Neuronal stem cell (in vitro differentiated cells): ENCODE data around the gene WWOX.

Experiments used
- DNase-seq: peaks from one replicate; pipeline ENCODE4 v3.0.0-alpha.2; 2013; ENCODE audit warnings: low spot score
- H2AFZ ChIP-seq: one replicate; pipeline ENCODE4 v1.6.1; 2013; ENCODE audit warnings: mild to moderate bottlenecking, low read length, inconsistent platforms
- H2AK5ac ChIP-seq: 2 replicates; pipeline ENCODE4 v1.6.1; 2013; ENCODE audit warnings: low read depth, mild to moderate bottlenecking, inconsistent platforms, low read length, moderate library complexity, mixed read lengths
- H2BK120ac ChIP-seq: 2 replicates; pipeline ENCODE4 v1.6.1; 2013; ENCODE audit warnings: low read depth, mild to moderate bottlenecking, inconsistent platforms, low read length, moderate library complexity, mixed read lengths
- H2BK12ac ChIP-seq: one replicate; pipeline ENCODE4 v1.6.1; 2013; ENCODE audit warnings: low read length, inconsistent platforms
- H2BK15ac ChIP-seq: 2 replicates; pipeline ENCODE4 v1.6.1; 2013; ENCODE audit warnings: mild to moderate bottlenecking, low read length, inconsistent platforms, mixed read lengths
- H2BK5ac ChIP-seq: one replicate; pipeline ENCODE4 v1.6.1; 2013; ENCODE audit warnings: inconsistent platforms, mild to moderate bottlenecking, low read length, moderate library complexity
- H3K14ac ChIP-seq: one replicate; pipeline ENCODE4 v1.6.1; 2013; ENCODE audit warnings: low read length, inconsistent platforms
- H3K18ac ChIP-seq: 2 replicates; pipeline ENCODE4 v1.6.1; 2013; ENCODE audit warnings: low read length, inconsistent platforms
- H3K23ac ChIP-seq: 2 replicates; pipeline ENCODE4 v1.6.1; 2013; ENCODE audit warnings: low read depth, mild to moderate bottlenecking, mixed read lengths, low read length, inconsistent platforms; ENCODE audit not compliant: poor library complexity
- H3K27ac ChIP-seq: replicated peaks from 3 replicates; pipeline ENCODE4 v1.5.1; 2013; ENCODE audit warnings: low read length, inconsistent platforms
- H3K27me3 ChIP-seq, 3 experiments: 2 replicates each; pipeline ENCODE4 v1.6.1; 2013; ENCODE audit warnings: low read length in 3 of 3, mild to moderate bottlenecking in 2 of 3, inconsistent platforms in 1 of 3, low read depth in 1 of 3, mixed read lengths in 1 of 3, moderate library complexity in 1 of 3; ENCODE audit not compliant: control insufficient read depth in 3 of 3, insufficient read depth in 3 of 3
- H3K36me3 ChIP-seq, 2 donors: replicated peaks in 1 of 2; 2 replicates each; pipeline ENCODE4 v1.6.1; 2013; ENCODE audit warnings: low read length in 2 of 2; ENCODE audit not compliant: control insufficient read depth in 2 of 2, insufficient read depth in 2 of 2
- H3K4ac ChIP-seq: 2 replicates; pipeline ENCODE4 v1.6.1; 2013; ENCODE audit warnings: inconsistent platforms, mild to moderate bottlenecking, low read length, moderate library complexity
- H3K4me1 ChIP-seq, 2 donors: 1 replicate in 1 of 2; 2 replicates in 1 of 2; pipeline ENCODE4 v1.6.1; 2013; ENCODE audit warnings: low read length in 2 of 2, low read depth in 1 of 2; ENCODE audit not compliant: control insufficient read depth in 2 of 2, insufficient read depth in 1 of 2
- H3K4me2 ChIP-seq: one replicate; pipeline ENCODE4 v1.6.1; 2013; ENCODE audit warnings: mild to moderate bottlenecking, low read length, inconsistent platforms; ENCODE audit not compliant: insufficient read depth, poor library complexity, severe bottlenecking
- H3K4me3 ChIP-seq, 2 donors: 2 replicates each; pipeline ENCODE4 v1.5.1; 2013; ENCODE audit warnings: low read length in 2 of 2, mild to moderate bottlenecking in 2 of 2, inconsistent platforms in 1 of 2, moderate library complexity in 1 of 2
- H3K79me1 ChIP-seq: one replicate; pipeline ENCODE4 v1.6.1; 2013; ENCODE audit warnings: low read depth, mild to moderate bottlenecking, inconsistent platforms, low read length, moderate library complexity
- H3K9ac ChIP-seq: one replicate; pipeline ENCODE4 v1.6.1; 2013; ENCODE audit warnings: mild to moderate bottlenecking, low read depth, low read length, inconsistent platforms; ENCODE audit not compliant: poor library complexity
- H3K9me3 ChIP-seq, 2 donors: replicated peaks in 1 of 2; 2 replicates each; pipeline versions ENCODE3 to v1.6.1; 2013; ENCODE audit warnings: low read length in 2 of 2, mild to moderate bottlenecking in 2 of 2, inconsistent platforms in 1 of 2, low read depth in 1 of 2, mixed read lengths in 1 of 2, moderate library complexity in 1 of 2; ENCODE audit not compliant: control insufficient read depth in 2 of 2, insufficient read depth in 1 of 2
- H4K8ac ChIP-seq: one replicate; pipeline ENCODE4 v1.6.1; 2013; ENCODE audit warnings: low read depth, mild to moderate bottlenecking, inconsistent platforms, low read length, moderate library complexity
- H4K91ac ChIP-seq: one replicate; pipeline ENCODE4 v1.6.1; 2013; ENCODE audit warnings: low read length, low read depth, mild to moderate bottlenecking, inconsistent platforms; ENCODE audit not compliant: poor library complexity
- WGBS, 2 donors: extraction: QIAGEN DNeasy Blood & Tissue Kit; methylation state at CpG; one replicate each; pipeline ENCODE4 v1.1.7; 2013; ENCODE audit warnings: missing lambda C conversion rate in 2 of 2, mixed read lengths in 1 of 2; ENCODE audit not compliant: insufficient read length in 2 of 2, insufficient replicate concordance in 1 of 2; ENCODE audit errors: extremely low coverage in 2 of 2; 5-methylcytosine and 5-hydroxymethylcytosine counted together

WWOX gene

DNA sequence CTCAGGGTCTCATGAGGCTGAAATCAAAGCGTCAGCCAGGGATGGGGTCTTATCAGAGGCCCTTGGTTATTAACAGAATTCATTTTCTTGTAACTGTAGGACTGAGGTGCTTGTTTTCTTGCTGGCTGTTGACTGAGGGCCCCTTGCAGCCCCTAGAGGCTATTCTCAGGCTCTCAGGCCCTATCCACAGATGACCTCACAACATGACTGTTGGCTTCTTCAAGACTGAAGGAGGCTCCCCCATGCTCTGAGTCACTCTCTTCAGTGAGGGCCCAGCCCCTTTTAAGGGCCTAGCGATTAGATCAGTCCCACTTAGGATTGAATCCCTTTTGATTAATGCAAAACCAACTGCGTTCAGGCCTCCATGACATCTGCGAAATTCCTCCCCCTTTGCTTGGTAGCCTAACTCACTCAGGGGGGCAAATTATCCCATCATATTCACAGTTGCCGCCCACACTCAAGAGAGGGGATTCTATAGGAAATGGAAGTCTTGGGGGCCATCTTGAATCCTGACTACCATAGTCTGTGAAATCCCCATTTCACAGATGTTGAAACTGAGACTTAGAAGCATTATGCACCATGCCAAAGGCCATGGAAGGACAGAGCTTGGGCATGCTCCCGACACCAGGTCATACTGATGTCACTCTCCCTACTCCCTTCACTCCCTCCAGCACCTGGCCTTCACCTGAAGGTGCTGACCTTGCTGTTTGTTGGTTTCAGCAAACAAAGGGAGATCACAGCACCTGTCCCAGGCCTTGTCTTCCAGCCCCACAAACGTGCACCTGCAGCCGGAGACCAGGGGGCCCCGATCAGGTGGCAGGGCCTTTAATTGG lies 908.8 kb downstream of the WWOX start:
- no peak overlapping the region for H3K4me3 ChIP-seq
- no peak overlapping the region for H2AK5ac ChIP-seq
- H2BK120ac ChIP-seq: no peak overlapping the region
- H4K91ac ChIP-seq: no peak overlapping the region
- H3K9me3 ChIP-seq: no peaks in the 10 kb centered on the region
- no peak overlapping the region for H2AFZ ChIP-seq
- H3K36me3 ChIP-seq: no peaks in the 10 kb centered on the region
- no peak overlapping the region for H2BK15ac ChIP-seq
- no peak overlapping the region for H3K14ac ChIP-seq
- H3K27ac ChIP-seq: no peak overlapping the region
- no peak overlapping the region for H2BK12ac ChIP-seq
- peaks cover 0 to 6% of the 10 kb centered on the region in 2 donors for H3K4me1 ChIP-seq
- H4K8ac ChIP-seq: no peak overlapping the region
- no peak overlapping the region for H2BK5ac ChIP-seq
- H3K4me2 ChIP-seq: no peak overlapping the region
- H3K27me3 ChIP-seq: no peaks in the 10 kb centered on the region
- H3K9ac ChIP-seq: no peak overlapping the region
- no peak for DNase-seq
- no peak overlapping the region for H3K18ac ChIP-seq
- WGBS, 2 donors: no CpG with 5 or more reads among the region's 9 CpGs
- H3K4ac ChIP-seq: no peak overlapping the region
- no peak overlapping the region for H3K23ac ChIP-seq
- no peaks in the 10 kb centered on the region for H3K79me1 ChIP-seq

DNA sequence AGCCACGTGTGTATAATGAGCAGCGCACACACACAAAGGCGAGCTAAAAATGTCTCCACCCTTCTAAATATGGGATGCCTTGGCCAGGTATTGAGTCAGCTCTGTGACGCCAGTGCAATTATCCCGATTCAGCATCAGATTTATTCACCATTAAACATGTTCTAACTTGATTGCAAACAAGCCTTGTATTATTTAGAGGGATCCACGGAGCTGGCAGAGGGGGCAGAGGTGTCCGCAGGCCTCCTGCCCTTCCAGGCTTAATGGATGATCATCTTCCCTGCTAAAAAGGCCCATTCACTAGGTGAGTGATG lies 909.4 kb downstream of the WWOX start:
- no peaks in the 10 kb centered on the region for H3K36me3 ChIP-seq
- H3K27ac ChIP-seq: no peak overlapping the region
- H3K4ac ChIP-seq: no peak overlapping the region
- H3K23ac ChIP-seq: no peak overlapping the region
- H3K4me2 ChIP-seq: no peak overlapping the region
- H2BK120ac ChIP-seq: no peak overlapping the region
- H4K91ac ChIP-seq: no peak overlapping the region
- no peak overlapping the region for H4K8ac ChIP-seq
- no peak overlapping the region for H2BK5ac ChIP-seq
- H3K4me1 ChIP-seq: peaks cover 0 to 1% of the 10 kb centered on the region in 2 donors
- no peaks in the 10 kb centered on the region for H3K9me3 ChIP-seq
- H3K27me3 ChIP-seq: no peaks in the 10 kb centered on the region
- H3K18ac ChIP-seq: no peak overlapping the region
- no peak overlapping the region for H3K4me3 ChIP-seq
- no peak overlapping the region for H3K14ac ChIP-seq
- no peak overlapping the region for H2AK5ac ChIP-seq
- H3K9ac ChIP-seq: no peak overlapping the region
- WGBS, 2 donors: no CpG with 5 or more reads among the region's 7 CpGs
- H3K79me1 ChIP-seq: no peaks in the 10 kb centered on the region
- no peak overlapping the region for H2AFZ ChIP-seq
- H2BK12ac ChIP-seq: no peak overlapping the region
- H2BK15ac ChIP-seq: no peak overlapping the region
- no peak for DNase-seq

DNA sequence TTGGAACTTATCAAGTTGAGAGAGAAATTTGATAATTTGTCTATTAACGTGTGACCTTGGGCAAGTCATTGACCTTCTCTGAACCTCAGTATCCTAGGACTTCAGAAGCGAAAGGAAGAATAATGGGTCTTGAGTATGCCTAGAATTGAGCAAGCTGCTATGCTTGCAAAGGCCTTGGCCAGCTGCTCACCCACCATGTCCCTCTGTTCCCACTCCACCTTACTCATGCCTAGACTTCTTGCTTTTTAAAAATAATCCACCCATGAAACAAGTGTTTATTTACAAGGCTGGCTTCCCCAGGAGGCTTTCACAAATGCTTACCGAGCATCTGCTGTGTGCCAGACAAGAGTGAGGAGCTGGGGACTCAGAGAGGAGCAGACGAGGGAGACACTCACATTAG lies 910.4 kb downstream of the WWOX start:
- H2BK5ac ChIP-seq: no peak overlapping the region
- no peak overlapping the region for H3K4ac ChIP-seq
- H2BK15ac ChIP-seq: no peak overlapping the region
- H2AK5ac ChIP-seq: no peak overlapping the region
- no peak overlapping the region for H2BK120ac ChIP-seq
- H3K18ac ChIP-seq: no peak overlapping the region
- H3K79me1 ChIP-seq: no peaks in the 10 kb centered on the region
- H2BK12ac ChIP-seq: no peak overlapping the region
- no peak overlapping the region for H3K27ac ChIP-seq
- no peak overlapping the region for H3K14ac ChIP-seq
- no peak overlapping the region for H3K4me3 ChIP-seq
- no CpG with 5 or more reads among the region's 4 CpGs for WGBS, 2 donors
- H3K4me2 ChIP-seq: no peak overlapping the region
- no peak overlapping the region for H3K23ac ChIP-seq
- H3K9ac ChIP-seq: no peak overlapping the region
- no peak overlapping the region for H4K91ac ChIP-seq
- no peaks in the 10 kb centered on the region for H3K27me3 ChIP-seq
- H3K4me1 ChIP-seq: no peaks in the 10 kb centered on the region
- no peaks in the 10 kb centered on the region for H3K36me3 ChIP-seq
- no peak for DNase-seq
- H3K9me3 ChIP-seq: no peaks in the 10 kb centered on the region
- H2AFZ ChIP-seq: no peak overlapping the region
- H4K8ac ChIP-seq: no peak overlapping the region

DNA sequence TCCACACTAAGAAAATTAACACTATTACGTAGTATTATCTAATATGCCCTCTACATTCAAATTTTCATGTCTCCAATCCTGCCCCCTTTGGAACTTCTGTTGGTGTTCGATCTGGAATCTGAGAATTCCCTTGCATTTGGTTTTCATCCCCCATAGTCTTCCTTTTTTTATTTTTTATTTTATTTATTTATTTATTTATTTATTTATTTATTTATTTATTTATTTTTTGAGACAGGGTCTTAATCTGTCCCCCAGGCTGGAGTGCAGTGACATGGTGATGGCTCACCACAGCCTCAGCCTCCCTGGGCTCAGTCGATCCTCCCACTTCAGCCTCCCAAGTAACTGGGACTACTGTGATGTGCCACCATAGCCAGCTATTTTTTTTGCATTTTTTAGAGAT lies 911.8 kb downstream of the WWOX start:
- H4K8ac ChIP-seq: no peak overlapping the region
- H2AK5ac ChIP-seq: no peak overlapping the region
- H3K27ac ChIP-seq: no peak overlapping the region
- WGBS, 2 donors: no CpG with 5 or more reads among the region's 3 CpGs
- no peaks in the 10 kb centered on the region for H3K4me1 ChIP-seq
- no peak overlapping the region for H3K23ac ChIP-seq
- no peak overlapping the region for H3K14ac ChIP-seq
- H3K9ac ChIP-seq: no peak overlapping the region
- H3K27me3 ChIP-seq: no peaks in the 10 kb centered on the region
- H3K4me3 ChIP-seq: no peak overlapping the region
- H3K9me3 ChIP-seq: no peaks in the 10 kb centered on the region
- no peak for DNase-seq
- H2BK120ac ChIP-seq: no peak overlapping the region
- H3K79me1 ChIP-seq: no peaks in the 10 kb centered on the region
- no peak overlapping the region for H2BK12ac ChIP-seq
- H2AFZ ChIP-seq: no peak overlapping the region
- H4K91ac ChIP-seq: no peak overlapping the region
- no peak overlapping the region for H3K4ac ChIP-seq
- no peak overlapping the region for H2BK15ac ChIP-seq
- no peak overlapping the region for H2BK5ac ChIP-seq
- no peak overlapping the region for H3K18ac ChIP-seq
- no peaks in the 10 kb centered on the region for H3K36me3 ChIP-seq
- H3K4me2 ChIP-seq: no peak overlapping the region
